GM13977 (cell line): Measurements from ENCODE around the gene IFIT1B.

Source experiments
- DNase-seq: peaks from one replicate; pipeline ENCODE4 v3.0.0; 2012; ENCODE audit warnings: low spot score
- in situ Hi-C: fragments of 300-500 bp; cut with MboI; formaldehyde crosslinking; loops from one replicate; pipeline ENCODE4 v1.12.0; 2022; ENCODE audit warnings: low sequenced_read_pairs, low pct_unique_long_range_greater_than_20kb, mixed read lengths, inconsistent platforms; ENCODE audit not compliant: unreplicated experiment
- TF ChIP-seq, protein P1 (sequence below): IDR thresholded peaks from 2 replicates; pipeline ENCODE4 v1.5.1; 2012; ENCODE audit warnings: mild to moderate bottlenecking, control low read depth; ENCODE audit not compliant: insufficient read depth; ENCODE audit errors: extremely low read depth, missing control alignments

The IFIT1B gene

DNA sequence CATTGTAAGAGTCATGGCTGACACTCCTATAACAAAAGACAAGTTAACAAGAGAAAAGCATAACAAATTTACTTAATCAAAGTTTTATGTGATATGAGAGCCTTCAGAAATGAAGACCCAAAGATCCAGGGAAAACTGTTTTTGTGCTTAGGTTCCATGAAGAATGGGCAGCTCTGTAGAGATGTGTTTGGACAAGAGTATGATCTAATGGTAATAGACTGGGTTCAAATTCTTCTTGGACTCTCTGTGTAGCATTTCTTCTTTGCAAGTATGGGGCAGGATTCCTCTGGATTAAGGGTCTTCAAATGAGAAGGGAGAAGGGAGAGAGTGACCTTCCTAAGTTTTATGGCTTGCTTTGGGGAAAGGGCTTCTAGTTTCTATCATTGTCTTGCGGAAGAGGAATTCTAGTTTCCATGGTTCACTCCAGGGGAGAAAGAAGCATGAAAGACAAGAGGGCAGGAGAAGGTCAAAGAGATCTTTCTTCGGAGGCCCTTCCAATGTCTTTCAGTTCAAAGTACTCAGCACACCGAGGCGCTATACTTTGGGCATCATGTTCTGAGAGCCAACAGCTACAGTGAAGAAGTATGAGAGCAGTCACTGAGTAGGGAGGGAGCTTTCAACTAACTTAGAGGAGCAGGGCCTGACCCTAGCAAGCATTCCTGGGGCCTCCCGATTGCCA lies 34.6 kb upstream of the IFIT1B start:
- TF ChIP-seq, protein P1, sequence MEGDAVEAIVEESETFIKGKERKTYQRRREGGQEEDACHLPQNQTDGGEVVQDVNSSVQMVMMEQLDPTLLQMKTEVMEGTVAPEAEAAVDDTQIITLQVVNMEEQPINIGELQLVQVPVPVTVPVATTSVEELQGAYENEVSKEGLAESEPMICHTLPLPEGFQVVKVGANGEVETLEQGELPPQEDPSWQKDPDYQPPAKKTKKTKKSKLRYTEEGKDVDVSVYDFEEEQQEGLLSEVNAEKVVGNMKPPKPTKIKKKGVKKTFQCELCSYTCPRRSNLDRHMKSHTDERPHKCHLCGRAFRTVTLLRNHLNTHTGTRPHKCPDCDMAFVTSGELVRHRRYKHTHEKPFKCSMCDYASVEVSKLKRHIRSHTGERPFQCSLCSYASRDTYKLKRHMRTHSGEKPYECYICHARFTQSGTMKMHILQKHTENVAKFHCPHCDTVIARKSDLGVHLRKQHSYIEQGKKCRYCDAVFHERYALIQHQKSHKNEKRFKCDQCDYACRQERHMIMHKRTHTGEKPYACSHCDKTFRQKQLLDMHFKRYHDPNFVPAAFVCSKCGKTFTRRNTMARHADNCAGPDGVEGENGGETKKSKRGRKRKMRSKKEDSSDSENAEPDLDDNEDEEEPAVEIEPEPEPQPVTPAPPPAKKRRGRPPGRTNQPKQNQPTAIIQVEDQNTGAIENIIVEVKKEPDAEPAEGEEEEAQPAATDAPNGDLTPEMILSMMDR, result no peak
- in situ Hi-C loops, result no loop called here
- DNase-seq, result no peak

DNA sequence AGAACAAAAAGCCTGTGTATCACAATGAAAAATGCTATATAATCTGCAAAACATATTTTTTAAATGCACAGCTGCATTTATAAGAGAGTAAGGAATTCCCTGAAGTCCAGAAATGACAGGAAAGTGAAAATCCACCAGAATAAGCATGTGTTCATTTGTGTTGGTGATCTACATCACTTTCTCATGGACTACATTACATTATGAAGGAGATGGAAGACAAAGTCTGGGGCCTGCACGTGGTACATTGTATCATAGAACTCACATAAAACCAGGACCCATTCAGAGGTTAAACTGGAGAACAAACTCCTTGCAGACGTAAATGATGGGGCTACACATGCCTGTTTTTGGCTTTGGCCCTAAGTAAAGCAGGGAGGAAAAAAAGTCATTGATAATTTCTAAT lies 33.7 kb upstream of the IFIT1B start:
- in situ Hi-C loops, result no loop called here
- TF ChIP-seq, protein P1, result no peak
- no peak for DNase-seq

DNA sequence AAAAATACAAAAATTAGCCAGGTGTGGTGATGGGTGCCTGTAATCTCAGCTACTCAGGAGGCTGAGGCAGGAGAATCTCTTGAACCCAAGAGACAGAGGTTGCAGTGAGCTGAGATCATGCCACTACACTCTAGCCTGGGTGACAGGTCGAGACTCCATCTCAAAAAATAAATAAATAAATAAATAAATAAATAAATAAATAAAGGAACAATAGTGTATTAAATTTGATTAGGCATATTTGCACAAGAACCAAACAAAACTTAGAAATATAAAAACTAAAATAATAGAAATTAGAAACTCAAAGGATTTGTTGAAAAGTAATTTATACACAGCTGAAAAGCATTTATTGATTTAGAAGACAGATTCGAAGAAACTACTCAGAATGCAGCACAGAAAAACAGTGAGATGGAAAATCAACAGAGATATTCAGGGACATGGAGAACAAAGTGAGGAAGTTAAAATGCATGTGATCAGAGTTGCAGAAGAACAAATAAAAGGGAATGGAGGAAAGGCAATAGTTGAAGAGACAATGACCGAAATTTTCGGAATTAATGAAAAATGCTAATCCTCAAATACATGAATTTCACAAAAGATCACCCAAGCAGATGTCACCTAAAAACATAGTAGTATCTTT lies 32.4 kb upstream of the IFIT1B start:
- in situ Hi-C loops, result no loop called here
- TF ChIP-seq, protein P1, result no peak
- no peak for DNase-seq

DNA sequence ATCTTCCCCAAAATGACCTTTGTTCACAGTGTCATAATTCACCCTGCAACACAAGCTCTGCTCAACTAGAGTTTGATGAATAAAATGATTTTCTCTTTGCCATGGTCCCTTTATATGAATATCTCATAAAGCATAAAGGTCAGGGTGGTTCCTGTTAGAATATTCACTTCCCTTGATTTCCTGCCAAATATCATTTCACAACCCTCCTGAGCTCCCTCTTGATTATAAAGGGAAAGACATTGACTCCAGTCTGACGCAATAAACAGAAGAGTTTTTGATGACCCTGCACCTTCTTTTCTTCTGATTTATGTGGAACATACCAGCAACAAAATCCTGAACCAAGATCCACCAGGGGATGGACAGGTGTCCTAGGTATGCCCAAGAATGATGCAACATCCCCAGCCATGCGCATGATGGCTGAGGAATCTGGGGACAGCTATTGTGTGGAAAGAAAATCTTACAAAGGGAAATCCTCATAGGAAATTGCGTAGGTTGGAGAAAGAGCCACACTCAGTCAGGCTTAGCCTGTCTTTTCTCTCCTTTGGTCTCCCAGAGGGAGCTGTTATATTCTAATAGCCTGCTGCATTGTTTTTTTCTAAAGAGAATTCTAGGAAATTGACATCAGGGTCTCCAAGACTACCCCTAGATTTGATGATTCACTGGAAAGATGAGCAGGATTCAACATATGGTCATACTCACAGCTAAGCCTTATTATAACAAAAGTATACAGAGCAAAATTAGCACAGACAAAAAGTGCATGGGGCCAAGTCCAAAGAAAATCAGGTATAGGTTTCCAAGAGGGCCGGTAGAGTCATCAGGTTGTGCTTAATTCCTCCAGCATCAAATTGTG lies 31.2 kb upstream of the IFIT1B start:
- TF ChIP-seq, protein P1, result no peak
- in situ Hi-C loops, result no loop called here
- DNase-seq, result no peak

DNA sequence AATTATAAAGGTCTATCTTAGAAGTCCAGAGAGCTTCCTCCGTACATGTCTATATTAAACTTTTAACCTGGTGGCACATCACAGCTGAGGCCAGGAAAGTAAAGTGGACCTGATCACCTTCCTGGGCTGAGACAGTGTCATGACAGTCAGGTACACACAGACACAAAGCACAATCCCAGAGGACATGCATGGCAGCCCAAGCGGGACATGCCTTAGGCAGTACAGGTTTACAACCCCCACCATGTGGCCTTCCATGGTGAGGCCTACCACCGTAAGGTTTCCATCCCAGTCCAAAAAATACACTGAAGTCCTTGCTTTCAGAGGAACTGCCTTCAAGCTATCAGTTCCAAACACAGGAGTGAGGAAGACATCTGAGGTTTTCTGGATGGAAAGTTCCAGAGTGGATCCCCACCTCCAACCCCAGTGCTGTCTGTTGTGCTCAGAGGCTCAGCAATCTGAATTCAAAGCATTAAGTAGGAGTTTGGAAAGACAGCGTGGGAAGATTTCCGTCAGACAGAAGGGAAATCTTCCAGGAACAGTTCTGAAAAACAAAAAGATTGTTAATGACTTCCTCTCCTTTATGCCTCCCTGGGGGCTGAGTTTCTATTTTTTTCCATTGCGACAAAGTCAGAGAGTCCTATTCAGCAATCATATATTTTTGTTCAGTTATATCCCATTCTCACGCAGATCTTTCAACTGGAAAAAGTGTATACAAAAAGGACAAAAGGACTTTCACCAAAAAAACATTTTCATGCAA lies 30.0 kb upstream of the IFIT1B start:
- DNase-seq, result no peak
- in situ Hi-C loops, result no loop called here
- TF ChIP-seq, protein P1, result no peak

DNA sequence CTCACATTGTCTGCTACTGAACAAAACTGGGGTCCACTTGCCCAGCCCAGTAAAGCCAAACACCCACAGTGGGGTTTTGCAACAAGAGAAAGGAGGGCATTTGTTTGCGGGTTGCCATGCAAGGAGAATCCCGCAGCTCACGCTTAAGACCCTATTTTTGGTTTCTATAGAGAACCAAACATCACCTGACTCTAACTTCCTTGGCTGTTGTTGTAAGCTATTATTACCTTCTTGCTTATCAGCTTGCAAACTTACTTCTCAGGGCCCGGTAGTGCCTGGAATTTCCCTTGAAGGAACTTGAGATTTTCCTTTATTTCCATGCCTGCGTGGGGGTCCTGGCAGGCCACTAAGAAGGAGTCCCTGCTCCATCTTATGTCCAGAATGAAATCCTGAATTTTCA lies 29.4 kb upstream of the IFIT1B start:
- in situ Hi-C loops, result no loop called here
- TF ChIP-seq, protein P1, result no peak
- DNase-seq, result no peak
